Lower leg skin (tissue), 3 donors: ENCODE data around the gene ZNF746.

ENCODE experiments used
- CTCF ChIP-seq, 3 donors: fragments of 450-650 bp; IDR thresholded peaks; one replicate each; pipeline ENCODE4 v1.5.1; 2016; ENCODE audit warnings: antibody characterized with exemption in 3 of 3, mild to moderate bottlenecking in 3 of 3, moderate library complexity in 2 of 3
- POLR2A ChIP-seq, 2 donors: fragments of 450-650 bp; IDR thresholded peaks; one replicate each; pipeline ENCODE4 v1.6.1; 2016 to 2017; ENCODE audit warnings: antibody characterized with exemption in 2 of 2, mild to moderate bottlenecking in 1 of 2, moderate library complexity in 1 of 2

GRCh38 chr7:149494738-149495368 is 2.8 kb downstream of the ZNF746 start:
- no peak for TF ChIP-seq CTCF (IDR thresholded peaks at IDR 0.05)
- TF ChIP-seq POLR2A (IDR thresholded peaks at IDR 0.05) = no peak
